ENCODE results near the gene HEYL. TPM values are rescaled to one million over a fixed set of nuclear protein-coding genes. Genes with fewer than 3 reads are reported as not detected.

Gene HEYL
- total and polyA plus RNA-seq, 4 donors: 7.6 to 19.6 (median 10.9) TPM

GRCh38 chr1:39574646-39575045 lies 64.8 kb downstream of the HEYL start:
- H3K9ac ChIP-seq (ENCODE audit: insufficient read depth in 1 of 2, low read length in 2 of 2): peak overlapping the region; percentile 39 to 78
- TF ChIP-seq, protein P1, sequence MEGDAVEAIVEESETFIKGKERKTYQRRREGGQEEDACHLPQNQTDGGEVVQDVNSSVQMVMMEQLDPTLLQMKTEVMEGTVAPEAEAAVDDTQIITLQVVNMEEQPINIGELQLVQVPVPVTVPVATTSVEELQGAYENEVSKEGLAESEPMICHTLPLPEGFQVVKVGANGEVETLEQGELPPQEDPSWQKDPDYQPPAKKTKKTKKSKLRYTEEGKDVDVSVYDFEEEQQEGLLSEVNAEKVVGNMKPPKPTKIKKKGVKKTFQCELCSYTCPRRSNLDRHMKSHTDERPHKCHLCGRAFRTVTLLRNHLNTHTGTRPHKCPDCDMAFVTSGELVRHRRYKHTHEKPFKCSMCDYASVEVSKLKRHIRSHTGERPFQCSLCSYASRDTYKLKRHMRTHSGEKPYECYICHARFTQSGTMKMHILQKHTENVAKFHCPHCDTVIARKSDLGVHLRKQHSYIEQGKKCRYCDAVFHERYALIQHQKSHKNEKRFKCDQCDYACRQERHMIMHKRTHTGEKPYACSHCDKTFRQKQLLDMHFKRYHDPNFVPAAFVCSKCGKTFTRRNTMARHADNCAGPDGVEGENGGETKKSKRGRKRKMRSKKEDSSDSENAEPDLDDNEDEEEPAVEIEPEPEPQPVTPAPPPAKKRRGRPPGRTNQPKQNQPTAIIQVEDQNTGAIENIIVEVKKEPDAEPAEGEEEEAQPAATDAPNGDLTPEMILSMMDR (IDR thresholded peaks at IDR 0.05; ENCODE audit: control extremely low read depth, extremely low read depth): no peak
- H3K27ac ChIP-seq (ENCODE audit: low read depth in 1 of 2, low read length in 1 of 2): peak overlapping the region in 1 of 2 donors; percentile 80
- ATAC-seq (ENCODE audit: insufficient read depth, low FRiP score): no peak
- peaks cover 0 to 23% (median 16%) of the 10 kb centered on the region in 5 donors for H3K4me1 ChIP-seq (ENCODE audit: control insufficient read depth in 5 of 5, insufficient read depth in 5 of 5, low read length in 5 of 5)
- no peaks in the 10 kb centered on the region for H3K27me3 ChIP-seq (ENCODE audit: control insufficient read depth in 3 of 3, insufficient read depth in 3 of 3, low read length in 2 of 3)
- DNase-seq: no peak
- H3K4me3 ChIP-seq: peak overlapping the region; percentile 78
- no peaks in the 10 kb centered on the region for H3K9me3 ChIP-seq (ENCODE audit: control insufficient read depth in 4 of 4, insufficient read depth in 3 of 4, low read length in 3 of 4)
- peaks cover 17 to 39% (median 24%) of the 10 kb centered on the region in 4 donors for H3K36me3 ChIP-seq (ENCODE audit: control insufficient read depth in 4 of 4, insufficient read depth in 4 of 4, low read length in 4 of 4)
- WGBS, 2 donors: 35 to 39% methylated on average over 5 of the region's 5 CpGs

Other genes with a start within 250 kb of the HEYL start
- gene BMP8A, start 148.0 kb downstream of the HEYL start, total RNA-seq: under 1 TPM; 0.55 to 0.68 TPM
- gene BMP8A, start 148.0 kb downstream of the HEYL start, polyA plus RNA-seq: under 1 TPM in 1 of 2 donors, not detected in 1; 0.30 TPM
- 100 to 1,000 TPM; 127 to 245 TPM for gene PABPC4, start 62.9 kb downstream of the HEYL start, total RNA-seq
- 100 to 1,000 TPM; 104 to 165 TPM for gene PABPC4, start 62.9 kb downstream of the HEYL start, polyA plus RNA-seq
- not detected for gene NT5C1A, start 32.5 kb upstream of the HEYL start, total RNA-seq
- not detected for gene NT5C1A, start 32.5 kb upstream of the HEYL start, polyA plus RNA-seq
- gene HPCAL4, start 51.8 kb upstream of the HEYL start, total RNA-seq: under 1 TPM; 0.18 to 0.43 TPM
- gene HPCAL4, start 51.8 kb upstream of the HEYL start, polyA plus RNA-seq: under 1 TPM; 0.08 to 0.16 TPM
- 10 to 100 TPM; 30.5 to 55.5 TPM for gene PPIE, start 99.2 kb upstream of the HEYL start, total RNA-seq
- 10 to 100 TPM; 40.9 to 47.6 TPM for gene PPIE, start 99.2 kb upstream of the HEYL start, polyA plus RNA-seq
- gene OXCT2, start 131.7 kb upstream of the HEYL start, total RNA-seq: under 1 TPM; 0.17 to 0.95 TPM
- gene OXCT2, start 131.7 kb upstream of the HEYL start, polyA plus RNA-seq: under 1 TPM; 0.43 to 0.53 TPM
- 1 to 10 TPM; 1.0 to 4.9 TPM for gene BMP8B, start 149.2 kb upstream of the HEYL start, total RNA-seq
- gene BMP8B, start 149.2 kb upstream of the HEYL start, polyA plus RNA-seq: under 1 TPM; 0.63 to 0.77 TPM
- gene TRIT1, start 243.9 kb upstream of the HEYL start, total RNA-seq: 10 to 100 TPM; 18.5 to 42.5 TPM
- 10 to 100 TPM; 10.3 to 13.5 TPM for gene TRIT1, start 243.9 kb upstream of the HEYL start, polyA plus RNA-seq